ENCODE measurements around the gene PCDH15. TPM values are rescaled to one million over a fixed set of nuclear protein-coding genes. Genes with fewer than 3 reads are reported as not detected.

PCDH15 gene
- total and polyA plus RNA-seq, 2 of the 8 experiments (the other 6 are each of a cell fraction or from before 2014, with no cell fraction given), result 0.11 TPM; not detected in 1

- TF ChIP-seq EP300 (IDR thresholded peaks at IDR 0.05; ENCODE audit: borderline replicate concordance in 1 of 2, low read depth in 2 of 2, low read length in 2 of 2) (no peak), CEBPB (IDR thresholded peaks at IDR 0.05; ENCODE audit: low read depth, low read length) (no peak), BRCA1 (IDR thresholded peaks at IDR 0.05; ENCODE audit: low read depth, low read length) (no peak), NRF1 (IDR thresholded peaks at IDR 0.05; ENCODE audit: low read depth, low read length) (no peak)
Observed at GRCh38 chr10:54194806-54195205, 606.2 kb downstream of the PCDH15 start (continued).
